ENCODE measurements around the gene PCDH9.

The PCDH9 gene

GRCh38 chr13:66842766-66843165 lies 387.4 kb downstream of the PCDH9 start:
- DNase-seq (ENCODE audit: low read depth in 2 of 2) = no peak

- DNase-seq (ENCODE audit: low read depth in 2 of 2) = no peak
Measured at GRCh38 chr13:66840621-66841020, 389.5 kb downstream of the PCDH9 start.

GRCh38 chr13:66837246-66837645 lies 392.9 kb downstream of the PCDH9 start:
- no peak for DNase-seq (ENCODE audit: low read depth in 2 of 2)

GRCh38 chr13:66835040-66835628 lies 395.0 kb downstream of the PCDH9 start:
- DNase-seq (ENCODE audit: low read depth in 2 of 2) = no peak

- no peak for DNase-seq (ENCODE audit: low read depth in 2 of 2)
Measured at GRCh38 chr13:66830940-66831716, 399.0 kb downstream of the PCDH9 start.

- no peak for DNase-seq (ENCODE audit: low read depth in 2 of 2)
Measured at GRCh38 chr13:66829803-66830202, 400.3 kb downstream of the PCDH9 start.

- DNase-seq (ENCODE audit: low read depth in 2 of 2) = no peak
Measured at GRCh38 chr13:66826398-66826797, 403.7 kb downstream of the PCDH9 start.

GRCh38 chr13:66821551-66821950 lies 408.6 kb downstream of the PCDH9 start:
- no peak for DNase-seq (ENCODE audit: low read depth in 2 of 2)

GRCh38 chr13:66811455-66811854 lies 418.7 kb downstream of the PCDH9 start:
- no peak for DNase-seq (ENCODE audit: low read depth in 2 of 2)

- DNase-seq (ENCODE audit: low read depth in 2 of 2) = no peak
Measured at GRCh38 chr13:66809485-66809884, 420.7 kb downstream of the PCDH9 start.

GRCh38 chr13:66807251-66807650 lies 422.9 kb downstream of the PCDH9 start:
- no peak for DNase-seq (ENCODE audit: low read depth in 2 of 2)

- DNase-seq (ENCODE audit: low read depth in 2 of 2) = no peak
Measured at GRCh38 chr13:66805657-66806056, 424.5 kb downstream of the PCDH9 start.

GRCh38 chr13:66803808-66804456 lies 426.2 kb downstream of the PCDH9 start:
- no peak for DNase-seq (ENCODE audit: low read depth in 2 of 2)

GRCh38 chr13:66803013-66803807 lies 426.9 kb downstream of the PCDH9 start:
- DNase-seq (ENCODE audit: low read depth in 2 of 2) = no peak

GRCh38 chr13:66795636-66796035 lies 434.5 kb downstream of the PCDH9 start:
- DNase-seq (ENCODE audit: low read depth in 2 of 2) = no peak

- no peak for DNase-seq (ENCODE audit: low read depth in 2 of 2)
Measured at GRCh38 chr13:66794340-66795031, 435.6 kb downstream of the PCDH9 start.

GRCh38 chr13:66790861-66791260 lies 439.3 kb downstream of the PCDH9 start:
- no peak for DNase-seq (ENCODE audit: low read depth in 2 of 2)

- no peak for DNase-seq (ENCODE audit: low read depth in 2 of 2)
Measured at GRCh38 chr13:66781241-66781640, 448.9 kb downstream of the PCDH9 start.

GRCh38 chr13:66780814-66781213 lies 449.3 kb downstream of the PCDH9 start:
- DNase-seq (ENCODE audit: low read depth in 2 of 2) = no peak

- DNase-seq (ENCODE audit: low read depth in 2 of 2) = no peak
Measured at GRCh38 chr13:66778461-66778860, 451.7 kb downstream of the PCDH9 start.

GRCh38 chr13:66775196-66775595 lies 454.9 kb downstream of the PCDH9 start:
- DNase-seq (ENCODE audit: low read depth in 2 of 2) = no peak

- DNase-seq (ENCODE audit: low read depth in 2 of 2) = no peak
Measured at GRCh38 chr13:66774046-66774445, 456.1 kb downstream of the PCDH9 start.
